ENCODE data around the gene CLDN10. TPM values are rescaled to one million over a fixed set of nuclear protein-coding genes. Genes with fewer than 3 reads are reported as not detected.

CLDN10 gene
- total RNA-seq, 1 experiment from 2014 or later, result 24.7 TPM

- no peak for TF ChIP-seq ZNF423 (CRISPR knock-in tag; IDR thresholded peaks at IDR 0.05)
- TF ChIP-seq ZNF532 (CRISPR knock-in tag; IDR thresholded peaks at IDR 0.05; ENCODE audit: borderline replicate concordance), result no peak
Observed at GRCh38 chr13:95628488-95628887, 76.0 kb downstream of the CLDN10 start (continued).

GRCh38 chr13:95629071-95629470 is 76.6 kb downstream of the CLDN10 start:
- H3K4me3 Mint-ChIP-seq, result no peak overlapping the region
- H3K27me3 Mint-ChIP-seq (ENCODE audit: low read depth), result no peaks in the 10 kb centered on the region
- peaks cover 6% of the 10 kb centered on the region for H3K4me1 Mint-ChIP-seq
- no peak for TF ChIP-seq ERG (CRISPR knock-in tag; IDR thresholded peaks at IDR 0.05)
- no peak for TF ChIP-seq ATF6 (CRISPR knock-in tag; IDR thresholded peaks at IDR 0.05)
- TF ChIP-seq IRF2 (CRISPR knock-in tag; IDR thresholded peaks at IDR 0.05; ENCODE audit: borderline replicate concordance, low read depth), result no peak
- H3K9me3 Mint-ChIP-seq, result no peaks in the 10 kb centered on the region
- ChIA-PET CTCF (no interaction called here), POLR2A (no interaction called here)
- DNase-seq (ENCODE audit: low spot score), result no peak
- ATAC-seq, result no peak
- H3K27ac Mint-ChIP-seq, result no peak overlapping the region
- peaks cover 58% of the 10 kb centered on the region for H3K36me3 Mint-ChIP-seq

Other genes starting within 250 kb of the CLDN10 start
- 31.0 to 33.5 TPM (median 32.0 TPM) in 3 replicates for gene DZIP1, start 92.0 kb downstream of the CLDN10 start, total RNA-seq (2021)
- gene DNAJC3, start 124.4 kb downstream of the CLDN10 start, total RNA-seq (2021), result 16.7 to 20.0 TPM (median 17.9 TPM) in 3 replicates

All from WTC11 (cell line).